Fibroblast of pulmonary artery (primary cell): Measurements from ENCODE around the gene EFR3B.

ENCODE experiments used
- DNase-seq: peaks from one replicate; pipeline ENCODE4 v3.0.0-alpha.2; 2010; ENCODE audit warnings: low read depth
- H3K4me3 ChIP-seq: replicated peaks from 2 replicates; pipeline ENCODE4 v1.5.1; 2011; ENCODE audit warnings: low read depth, mild to moderate bottlenecking, control low read depth, low read length, moderate library complexity
- TF ChIP-seq, protein P1 (sequence below): IDR thresholded peaks from 2 replicates; pipeline ENCODE4 v1.5.1; 2011; ENCODE audit warnings: mild to moderate bottlenecking, control low read depth, low read length, inconsistent platforms; ENCODE audit errors: missing control alignments

EFR3B gene

DNA sequence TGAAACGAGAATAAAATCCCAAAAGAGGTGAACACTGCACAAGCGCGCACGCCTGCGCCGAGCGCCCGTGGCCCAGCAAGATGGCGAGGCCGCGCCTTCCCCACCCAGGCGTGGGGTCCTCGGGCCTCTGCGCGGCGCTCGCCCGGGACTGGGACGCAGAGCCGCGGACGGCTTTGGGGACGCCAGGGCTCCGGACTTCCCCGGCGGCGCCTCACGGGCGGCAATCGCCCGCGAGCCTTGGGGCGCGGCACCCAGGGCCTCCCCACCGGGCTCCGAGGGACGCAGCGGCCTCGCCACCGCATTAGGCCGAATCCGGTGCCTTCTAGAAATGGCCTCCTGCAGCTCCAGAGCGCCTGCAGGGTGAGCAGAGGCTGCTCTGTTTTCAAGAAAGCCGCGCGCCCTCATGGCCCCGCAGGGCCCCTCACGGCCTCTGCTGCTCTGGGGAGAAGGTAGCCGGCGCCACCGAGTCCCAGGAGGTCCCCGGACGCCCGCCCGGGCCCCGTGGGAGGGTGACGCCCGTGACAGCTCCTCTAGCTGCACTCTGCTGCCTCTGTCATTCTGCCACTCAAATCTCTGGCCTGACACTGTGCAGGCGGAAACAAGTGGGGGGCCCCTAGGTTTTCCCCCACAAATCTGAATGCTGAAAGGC, 162.4 kb downstream of the EFR3B start:
- TF ChIP-seq, protein P1, sequence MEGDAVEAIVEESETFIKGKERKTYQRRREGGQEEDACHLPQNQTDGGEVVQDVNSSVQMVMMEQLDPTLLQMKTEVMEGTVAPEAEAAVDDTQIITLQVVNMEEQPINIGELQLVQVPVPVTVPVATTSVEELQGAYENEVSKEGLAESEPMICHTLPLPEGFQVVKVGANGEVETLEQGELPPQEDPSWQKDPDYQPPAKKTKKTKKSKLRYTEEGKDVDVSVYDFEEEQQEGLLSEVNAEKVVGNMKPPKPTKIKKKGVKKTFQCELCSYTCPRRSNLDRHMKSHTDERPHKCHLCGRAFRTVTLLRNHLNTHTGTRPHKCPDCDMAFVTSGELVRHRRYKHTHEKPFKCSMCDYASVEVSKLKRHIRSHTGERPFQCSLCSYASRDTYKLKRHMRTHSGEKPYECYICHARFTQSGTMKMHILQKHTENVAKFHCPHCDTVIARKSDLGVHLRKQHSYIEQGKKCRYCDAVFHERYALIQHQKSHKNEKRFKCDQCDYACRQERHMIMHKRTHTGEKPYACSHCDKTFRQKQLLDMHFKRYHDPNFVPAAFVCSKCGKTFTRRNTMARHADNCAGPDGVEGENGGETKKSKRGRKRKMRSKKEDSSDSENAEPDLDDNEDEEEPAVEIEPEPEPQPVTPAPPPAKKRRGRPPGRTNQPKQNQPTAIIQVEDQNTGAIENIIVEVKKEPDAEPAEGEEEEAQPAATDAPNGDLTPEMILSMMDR = no peak
- no peak overlapping the region for H3K4me3 ChIP-seq
- DNase-seq = no peak

DNA sequence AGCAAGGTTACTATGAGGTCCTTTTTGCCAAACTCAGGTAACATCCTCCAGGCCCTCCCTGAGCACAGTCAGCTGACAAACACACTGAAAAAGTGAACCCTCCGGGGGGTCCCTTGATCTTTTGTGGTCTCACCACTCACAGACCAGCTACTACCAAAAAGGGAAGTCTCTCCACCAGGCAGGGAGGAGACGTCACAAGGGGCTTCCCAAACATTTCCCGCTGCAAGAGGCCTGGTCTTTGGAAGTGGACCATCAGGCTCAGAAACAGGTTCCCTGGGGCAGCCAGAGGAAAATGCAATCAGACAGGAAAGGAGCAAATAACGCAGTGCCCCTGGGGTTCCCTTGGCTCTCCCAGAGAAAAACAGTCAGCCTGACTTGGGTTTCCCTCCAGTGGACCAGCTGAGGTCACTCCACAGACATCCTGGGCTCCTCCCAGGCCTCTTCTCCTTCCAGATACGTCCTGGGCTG, 165.2 kb downstream of the EFR3B start:
- DNase-seq = no peak
- TF ChIP-seq, protein P1 = no peak
- no peak overlapping the region for H3K4me3 ChIP-seq
